ENCODE data around the gene MSRB3. TPM values are rescaled to one million over a fixed set of nuclear protein-coding genes. Genes with fewer than 3 reads are reported as not detected.

The MSRB3 gene
- total RNA-seq, 1 donor from 2014 or later: 1.1 TPM

DNA sequence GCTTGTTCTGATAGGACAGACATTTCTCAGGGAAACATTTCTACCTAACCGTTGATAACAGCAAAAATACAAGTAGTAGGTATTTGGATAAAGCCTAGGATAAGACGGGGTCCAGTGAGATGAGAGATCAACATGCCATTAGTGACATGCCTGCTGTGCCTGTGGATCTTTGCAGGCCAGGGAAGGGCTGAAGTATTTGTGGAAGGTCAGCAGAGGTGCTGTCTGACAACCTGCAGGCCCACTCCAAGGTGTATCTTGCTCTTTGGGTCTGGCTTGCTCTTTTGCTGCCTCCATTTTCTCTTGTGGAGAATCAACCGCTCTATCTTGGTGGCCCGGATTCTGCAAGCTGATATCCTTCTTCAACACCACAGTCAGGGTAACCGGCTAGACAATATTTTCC lies 46.7 kb downstream of the MSRB3 start:
- no peaks in the 10 kb centered on the region for H3K9me3 Mint-ChIP-seq (ENCODE audit: low read depth)
- no peaks in the 10 kb centered on the region for H3K36me3 Mint-ChIP-seq (ENCODE audit: insufficient read depth)
- H3K27me3 Mint-ChIP-seq: no peaks in the 10 kb centered on the region
- no peak for DNase-seq (ENCODE audit: low spot score, unreplicated experiment)
- no peak for TF ChIP-seq CTCF (IDR thresholded peaks at IDR 0.05; ENCODE audit: unreplicated experiment)
- peaks cover 13% of the 10 kb centered on the region for H3K4me1 Mint-ChIP-seq (ENCODE audit: low read depth)
- no peak overlapping the region for H3K4me3 Mint-ChIP-seq (ENCODE audit: low read depth)
- no peak overlapping the region for H3K27ac Mint-ChIP-seq

GRCh38 chr12:65326616-65327015 lies 48.1 kb downstream of the MSRB3 start:
- Mint-ChIP-seq H3K4me1 (ENCODE audit: low read depth) (peaks cover 9% of the 10 kb centered on the region), H3K27me3 (no peaks in the 10 kb centered on the region), H3K4me3 (ENCODE audit: low read depth) (no peak overlapping the region), H3K36me3 (ENCODE audit: insufficient read depth) (no peaks in the 10 kb centered on the region), H3K9me3 (ENCODE audit: low read depth) (no peaks in the 10 kb centered on the region), H3K27ac (no peak overlapping the region)
- TF ChIP-seq CTCF (IDR thresholded peaks at IDR 0.05; ENCODE audit: unreplicated experiment): no peak
- no peak for DNase-seq (ENCODE audit: low spot score, unreplicated experiment)

DNA sequence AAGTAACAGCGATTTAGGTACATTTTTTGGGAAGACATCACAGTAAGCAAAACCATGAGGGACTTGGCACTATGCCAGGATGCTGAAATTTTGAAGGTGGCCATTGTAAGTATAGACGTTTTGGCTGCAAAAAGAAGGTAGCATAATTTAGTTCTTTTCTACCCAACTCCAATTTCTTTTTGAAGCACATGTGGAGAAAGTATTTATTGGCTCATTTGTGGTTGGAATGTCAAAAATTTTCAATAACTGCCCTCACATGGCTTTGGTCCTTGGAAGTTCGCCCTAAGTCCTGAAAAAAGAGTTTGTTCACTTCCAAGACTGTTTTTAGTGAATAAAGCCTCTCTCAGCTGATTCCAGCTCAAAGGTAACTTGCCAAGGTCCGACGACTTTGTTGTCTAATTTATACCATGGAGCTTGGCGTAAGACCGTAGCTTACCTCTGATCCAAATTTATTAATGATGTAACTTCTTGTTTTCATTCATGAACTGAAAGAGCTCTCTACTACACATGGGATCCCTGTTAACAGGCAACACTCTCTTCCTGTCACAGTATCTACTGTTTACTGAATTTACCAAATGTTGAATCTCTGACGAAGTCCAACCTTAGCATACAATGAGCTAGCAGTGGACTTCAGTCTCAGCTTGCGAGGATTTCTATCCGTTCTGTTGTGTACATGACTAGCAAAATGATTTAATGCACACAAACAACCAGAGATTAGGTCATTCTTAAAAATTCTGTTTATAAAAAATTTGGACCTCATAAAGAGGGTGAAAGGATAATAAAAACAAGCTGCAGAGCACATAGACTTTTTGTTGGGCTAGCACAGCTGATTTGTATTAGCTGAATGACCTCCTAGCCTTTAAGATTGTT lies 49.0 kb downstream of the MSRB3 start:
- no peak for TF ChIP-seq CTCF (IDR thresholded peaks at IDR 0.05; ENCODE audit: unreplicated experiment)
- Mint-ChIP-seq H3K9me3 (ENCODE audit: low read depth) (no peaks in the 10 kb centered on the region), H3K4me3 (ENCODE audit: low read depth) (no peak overlapping the region), H3K4me1 (ENCODE audit: low read depth) (peaks cover 9% of the 10 kb centered on the region), H3K27ac (no peak overlapping the region), H3K27me3 (no peaks in the 10 kb centered on the region), H3K36me3 (ENCODE audit: insufficient read depth) (no peaks in the 10 kb centered on the region)
- no peak for DNase-seq (ENCODE audit: low spot score, unreplicated experiment)

DNA sequence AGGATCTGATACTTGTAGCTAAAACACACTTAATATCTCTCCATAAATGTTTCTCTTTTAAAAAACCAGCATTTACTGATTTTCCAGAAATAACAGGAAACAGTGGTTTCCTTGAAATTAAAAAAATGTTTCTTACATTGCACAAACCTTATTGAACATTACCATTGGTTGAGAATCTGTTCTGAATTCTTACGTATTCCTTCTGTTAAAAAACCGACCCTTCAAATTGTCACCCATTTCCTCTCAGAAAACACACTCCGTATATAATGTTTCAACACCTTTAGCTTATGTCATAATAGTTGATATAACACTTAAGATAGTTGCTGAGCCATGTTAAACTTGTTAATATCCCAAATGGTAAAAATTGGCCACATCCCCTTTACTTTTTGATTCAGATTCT lies 51.2 kb downstream of the MSRB3 start:
- no peak for TF ChIP-seq CTCF (IDR thresholded peaks at IDR 0.05; ENCODE audit: unreplicated experiment)
- no peak for DNase-seq (ENCODE audit: low spot score, unreplicated experiment)
- no peaks in the 10 kb centered on the region for H3K36me3 Mint-ChIP-seq (ENCODE audit: insufficient read depth)
- no peaks in the 10 kb centered on the region for H3K9me3 Mint-ChIP-seq (ENCODE audit: low read depth)
- H3K4me1 Mint-ChIP-seq (ENCODE audit: low read depth): peaks cover 9% of the 10 kb centered on the region
- no peak overlapping the region for H3K27ac Mint-ChIP-seq
- H3K27me3 Mint-ChIP-seq: no peaks in the 10 kb centered on the region
- no peak overlapping the region for H3K4me3 Mint-ChIP-seq (ENCODE audit: low read depth)

DNA sequence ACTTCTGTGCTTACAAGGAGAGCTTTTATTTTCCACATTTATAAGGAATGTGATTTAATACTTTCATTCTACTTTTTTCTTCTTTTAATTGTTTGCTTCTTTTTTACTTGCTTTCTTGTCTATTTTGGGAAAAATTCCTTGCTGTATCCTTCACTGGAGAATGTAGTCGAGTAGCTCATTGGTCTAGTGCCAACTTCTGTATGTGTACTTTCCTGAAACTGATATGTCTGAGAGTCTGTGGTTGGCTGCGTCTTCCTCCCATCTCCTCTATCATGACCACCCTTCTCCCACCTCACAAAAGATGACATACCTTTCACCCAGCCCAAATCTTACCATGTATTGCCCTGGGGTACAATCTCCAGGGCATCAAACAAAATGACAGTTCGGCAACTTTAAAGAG lies 51.8 kb downstream of the MSRB3 start:
- peaks cover 9% of the 10 kb centered on the region for H3K4me1 Mint-ChIP-seq (ENCODE audit: low read depth)
- H3K27me3 Mint-ChIP-seq: no peaks in the 10 kb centered on the region
- no peak overlapping the region for H3K4me3 Mint-ChIP-seq (ENCODE audit: low read depth)
- no peak for TF ChIP-seq CTCF (IDR thresholded peaks at IDR 0.05; ENCODE audit: unreplicated experiment)
- no peak for DNase-seq (ENCODE audit: low spot score, unreplicated experiment)
- H3K9me3 Mint-ChIP-seq (ENCODE audit: low read depth): no peaks in the 10 kb centered on the region
- no peak overlapping the region for H3K27ac Mint-ChIP-seq
- H3K36me3 Mint-ChIP-seq (ENCODE audit: insufficient read depth): no peaks in the 10 kb centered on the region
